ENCODE data around the gene TRPV3.
"Not testable (repeated sequence)": the region's sequence is repeated elsewhere in the genome, so short reads cannot be mapped to it uniquely, and the experiment has no call there.

TRPV3 gene

GRCh38 chr17:3557768-3558583 lies at the start of gene TRPV3:
TSS of gene TRPV3 (minus strand) at chr17:3557812. CDS start at chr17:3554850, 2,962 bp downstream.
- DNase-seq = no peak

GRCh38 chr17:3603870-3604259 lies 46.3 kb upstream of the TRPV3 start:
- no peak for DNase-seq

DNA sequence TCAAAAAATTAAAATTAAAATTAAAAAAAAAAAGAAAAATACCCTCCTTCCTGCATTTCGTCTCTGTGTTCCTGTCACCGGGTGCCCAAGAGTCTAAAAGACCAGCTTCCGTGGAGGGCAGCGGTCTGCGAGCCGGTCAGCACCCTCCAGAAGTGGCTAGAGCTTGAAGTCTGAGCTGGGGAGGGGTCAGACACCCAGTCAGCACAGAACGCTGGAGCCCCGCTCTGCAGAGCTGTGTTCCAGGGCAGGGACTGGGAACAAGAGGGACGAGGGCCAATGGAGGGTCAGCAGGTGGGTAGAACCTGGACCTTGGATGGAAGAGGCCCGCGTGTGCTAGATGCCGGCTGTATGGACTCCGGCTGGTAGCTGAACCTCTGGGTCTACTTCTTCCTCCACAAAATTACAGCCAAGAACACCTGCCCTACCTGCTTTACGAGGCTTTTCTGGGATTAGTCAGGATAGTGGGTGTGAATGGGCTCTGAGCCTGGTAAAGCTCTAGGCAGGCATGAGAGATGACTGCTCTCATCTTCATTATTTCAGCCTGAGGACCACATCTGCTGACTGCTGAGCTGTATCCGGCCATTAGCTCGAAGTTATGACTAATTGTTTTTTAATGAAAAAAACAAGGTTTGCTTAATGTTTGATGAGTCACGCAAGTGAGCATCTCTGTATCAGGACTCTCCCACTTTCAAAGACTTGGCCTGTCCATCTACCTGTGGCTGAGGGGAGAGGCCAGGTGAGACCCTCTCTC lies 45.7 kb upstream of the TRPV3 start:
- DNase-seq = no peak

GRCh38 chr17:3602499-3602898 lies 44.9 kb upstream of the TRPV3 start:
- DNase-seq = no peak

DNA sequence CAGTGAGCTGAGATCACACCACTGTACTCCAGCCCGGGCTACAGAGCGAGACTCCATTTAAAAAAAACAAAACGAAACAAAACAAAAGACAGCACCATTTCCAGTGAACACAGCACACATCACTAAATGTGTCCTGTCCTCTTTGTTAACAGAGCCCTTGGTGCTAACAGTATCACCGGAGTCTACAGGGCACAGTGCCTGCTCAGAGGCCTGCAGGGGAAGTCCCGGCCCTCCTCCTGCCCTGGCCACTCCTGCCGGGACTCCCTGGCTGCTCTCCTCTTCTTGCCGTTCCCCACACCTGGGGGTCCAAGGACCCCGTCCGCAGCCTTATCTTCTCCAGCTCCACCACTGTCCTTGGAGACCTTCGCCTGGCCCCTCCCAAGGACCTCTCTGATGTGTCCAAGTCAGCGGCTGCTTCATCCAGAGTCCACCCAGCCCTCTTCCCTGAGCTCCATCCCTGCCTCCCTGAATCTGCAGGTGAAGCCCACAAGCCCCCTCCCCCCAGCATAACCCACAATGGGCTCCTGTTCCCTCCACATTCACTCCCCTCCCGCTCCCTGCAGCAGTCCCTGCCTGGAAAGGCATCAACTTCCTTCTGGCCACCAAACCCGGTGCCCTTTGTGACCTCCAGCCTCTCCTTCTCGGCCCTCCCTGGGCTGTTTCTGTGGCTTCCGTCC lies 43.1 kb upstream of the TRPV3 start:
- DNase-seq = no peak

- DNase-seq = no peak
Observed at GRCh38 chr17:3598078-3598477, 40.5 kb upstream of the TRPV3 start.

GRCh38 chr17:3596804-3597464 lies 39.3 kb upstream of the TRPV3 start:
- no peak for DNase-seq

DNA sequence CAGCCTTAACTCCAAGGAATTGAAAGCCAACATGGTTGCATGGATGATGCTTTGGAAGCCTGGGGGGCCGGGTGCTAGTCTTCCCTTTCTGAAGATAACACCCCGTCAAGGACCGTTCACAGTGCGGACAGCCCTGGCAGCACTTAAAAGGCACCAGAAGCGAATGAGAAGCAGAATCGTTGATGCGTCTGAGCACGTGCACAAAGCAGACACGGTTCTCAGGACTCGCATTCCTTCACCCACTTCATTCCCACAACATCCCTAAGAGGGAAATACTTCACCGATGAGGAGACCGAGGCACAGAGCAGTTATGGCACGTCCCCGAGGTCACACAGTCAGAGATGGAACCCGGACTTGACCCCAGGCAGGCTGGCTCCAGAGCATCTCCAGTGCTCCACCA lies 37.4 kb upstream of the TRPV3 start:
- no peak for DNase-seq

DNA sequence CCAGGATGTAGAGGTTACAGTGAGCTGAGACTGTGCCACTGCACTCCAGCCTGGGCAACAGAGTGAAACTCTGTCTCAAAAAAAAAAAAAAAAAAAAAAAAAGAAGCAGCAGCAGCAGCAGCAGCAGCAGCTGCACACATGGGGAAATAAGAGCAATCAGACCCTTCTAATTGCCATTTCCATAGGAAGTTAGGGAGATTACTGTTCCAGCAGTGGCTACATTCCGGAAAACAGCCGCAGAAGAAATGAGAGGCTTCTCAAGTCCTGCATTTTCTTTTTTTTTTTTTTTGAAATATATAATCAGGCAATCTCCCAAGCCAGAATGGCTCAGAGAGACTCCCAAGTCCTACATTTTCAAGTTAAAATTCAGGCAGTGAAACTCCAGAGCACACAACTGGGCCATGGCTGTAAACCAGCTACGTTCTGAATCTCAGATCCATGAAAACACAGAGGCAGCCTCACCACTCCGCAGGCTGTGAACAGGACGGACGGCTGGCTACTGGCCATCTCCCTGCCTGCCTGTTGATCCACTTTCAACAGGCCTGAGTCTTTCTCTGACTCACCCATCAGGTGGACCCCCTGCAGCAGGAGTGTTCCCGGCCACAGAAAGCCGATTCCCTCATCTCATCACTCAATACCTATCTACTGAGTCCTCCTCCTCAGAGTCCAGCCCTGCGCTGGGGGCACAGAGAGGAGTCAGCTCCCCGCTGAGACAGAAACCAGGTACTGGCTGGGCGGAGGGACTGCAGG lies 36.6 kb upstream of the TRPV3 start:
- no peak for DNase-seq

DNA sequence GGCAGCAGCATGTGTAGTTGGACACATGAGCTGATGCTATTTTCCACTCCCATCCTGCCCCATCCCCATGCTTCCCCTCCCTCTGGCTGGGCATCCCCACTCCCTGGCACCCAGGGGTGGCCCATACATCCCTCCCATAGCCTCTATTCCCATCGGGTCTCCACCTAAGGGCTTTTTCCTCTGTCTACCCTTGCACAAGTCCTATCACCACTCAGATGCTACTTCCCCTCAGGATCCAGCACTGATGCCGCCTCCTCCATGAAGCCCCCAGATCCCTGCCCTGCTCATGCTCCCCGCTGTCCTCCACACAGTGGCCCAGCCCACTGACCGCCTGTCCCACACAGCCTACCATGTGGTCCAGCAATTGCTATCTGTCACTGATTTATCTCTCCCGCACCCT lies 35.8 kb upstream of the TRPV3 start:
- no peak for DNase-seq

DNA sequence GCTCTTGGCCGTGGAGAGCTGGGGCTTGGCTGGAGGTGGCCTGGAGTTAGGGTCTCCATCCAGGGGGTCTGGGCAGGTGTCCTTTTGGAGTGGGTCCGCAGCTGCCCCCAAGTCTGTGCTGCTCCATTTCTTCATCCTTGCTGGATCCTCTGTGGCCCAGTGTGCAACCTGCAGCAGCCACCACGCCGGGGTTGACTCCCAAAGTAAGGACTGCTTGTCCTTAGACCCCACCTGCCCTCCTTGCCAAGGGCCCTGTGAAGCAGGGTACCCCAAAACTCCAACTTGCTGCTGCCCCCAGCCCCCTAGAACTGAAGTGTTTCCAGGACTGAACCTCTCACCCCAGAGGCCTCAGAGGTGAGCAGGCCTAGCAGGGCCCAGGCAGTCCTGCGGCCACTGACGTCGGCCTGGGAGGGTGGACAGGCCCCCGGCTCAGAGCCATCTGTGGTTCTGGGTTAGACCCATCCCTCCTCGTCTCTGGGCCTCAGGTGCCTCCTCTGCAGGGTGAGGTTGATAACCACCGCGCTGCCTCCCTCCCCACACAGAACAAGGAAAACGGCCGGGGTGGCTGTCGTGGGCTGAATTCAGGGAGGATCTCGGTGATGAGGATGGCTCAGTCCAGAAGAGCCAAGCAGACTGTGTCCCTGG lies 34.7 kb upstream of the TRPV3 start:
- no peak for DNase-seq

- DNase-seq = no peak
Observed at GRCh38 chr17:3590768-3591167, 33.2 kb upstream of the TRPV3 start.

GRCh38 chr17:3590231-3590630 lies 32.6 kb upstream of the TRPV3 start:
- DNase-seq = no peak

DNA sequence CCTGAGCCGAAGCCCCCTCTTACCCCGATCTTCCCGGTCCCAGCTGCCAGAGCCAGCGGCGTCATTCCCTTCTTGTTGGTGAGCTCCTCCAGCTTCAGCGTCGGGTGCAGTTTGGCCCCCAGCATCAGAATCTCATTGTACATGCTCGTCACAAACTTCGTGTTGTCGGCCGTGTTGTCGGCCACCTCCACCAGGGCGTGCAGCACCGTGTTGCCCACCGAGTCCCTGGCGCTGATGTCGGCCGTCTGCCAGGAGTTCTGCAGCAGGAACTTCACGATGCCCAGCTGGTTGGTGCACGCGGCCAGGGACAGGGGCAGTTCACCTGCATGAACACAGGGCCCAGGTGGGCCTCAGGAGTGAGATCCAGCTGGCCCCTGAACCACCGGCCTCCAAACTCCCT lies 32.2 kb upstream of the TRPV3 start:
- DNase-seq = no peak

DNA sequence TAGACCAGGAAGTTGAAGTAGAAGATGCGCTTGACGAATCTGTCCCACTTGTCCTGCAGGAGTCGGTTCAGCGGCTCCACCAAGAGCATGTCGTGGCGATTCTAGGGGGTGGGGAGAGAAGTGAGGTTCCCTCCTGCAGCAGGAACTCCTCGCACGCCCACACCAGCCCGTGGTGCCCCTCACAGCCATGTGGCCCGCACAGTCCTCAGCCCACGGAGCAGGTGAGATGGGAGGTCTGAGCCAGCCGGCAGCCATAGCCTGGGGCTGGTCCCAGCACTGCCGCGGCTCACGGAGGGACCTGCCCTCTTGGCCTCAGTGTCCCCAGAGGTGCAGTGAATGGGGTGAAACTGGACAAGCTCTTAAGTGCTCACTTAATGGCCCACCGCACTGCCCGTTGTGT lies 28.2 kb upstream of the TRPV3 start:
- DNase-seq = no peak

GRCh38 chr17:3583456-3583855 lies 25.8 kb upstream of the TRPV3 start:
- DNase-seq = no peak

GRCh38 chr17:3582915-3583314 lies 25.3 kb upstream of the TRPV3 start:
- DNase-seq = no peak

DNA sequence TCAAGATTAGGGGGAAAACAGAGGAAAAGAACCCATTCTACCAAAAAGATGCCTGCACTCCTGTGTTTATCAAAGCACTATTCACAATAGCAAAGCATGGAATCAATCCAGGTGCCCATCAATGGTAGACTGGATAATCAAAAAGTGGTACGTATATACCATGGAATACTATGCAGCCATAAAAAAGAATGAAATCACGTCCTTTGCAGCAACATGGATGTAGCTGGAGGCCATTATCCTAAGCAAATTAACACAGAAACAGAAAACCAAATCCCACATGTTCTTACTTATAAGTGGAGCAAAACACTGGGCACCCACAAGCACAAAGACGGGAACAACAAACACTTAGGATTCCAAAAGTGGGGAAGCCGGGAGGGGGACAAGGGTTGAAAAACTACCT lies 21.1 kb upstream of the TRPV3 start:
- DNase-seq = not testable (repeated sequence)

DNA sequence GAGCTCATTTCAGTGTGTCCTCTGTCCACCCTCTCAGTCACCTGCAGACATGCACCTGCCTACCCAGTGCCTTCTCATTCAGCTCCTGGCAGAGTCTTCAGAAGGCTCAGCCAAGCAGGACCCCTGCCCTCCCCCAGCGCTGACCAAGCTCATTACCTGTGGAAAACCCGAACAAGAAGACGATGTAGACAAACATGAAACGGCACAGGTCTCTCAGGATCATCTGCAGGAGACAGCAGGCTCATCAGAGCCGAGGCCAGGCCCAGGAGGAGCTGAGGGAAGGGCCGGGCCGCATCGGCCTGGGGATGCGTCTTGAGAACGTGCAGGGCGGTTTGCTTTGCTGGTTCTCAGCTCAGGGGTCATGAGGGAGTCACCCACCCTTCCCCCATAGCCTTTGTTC lies 19.4 kb upstream of the TRPV3 start:
- DNase-seq = no peak

- no peak for DNase-seq
Observed at GRCh38 chr17:3575511-3575910, 17.9 kb upstream of the TRPV3 start.

DNA sequence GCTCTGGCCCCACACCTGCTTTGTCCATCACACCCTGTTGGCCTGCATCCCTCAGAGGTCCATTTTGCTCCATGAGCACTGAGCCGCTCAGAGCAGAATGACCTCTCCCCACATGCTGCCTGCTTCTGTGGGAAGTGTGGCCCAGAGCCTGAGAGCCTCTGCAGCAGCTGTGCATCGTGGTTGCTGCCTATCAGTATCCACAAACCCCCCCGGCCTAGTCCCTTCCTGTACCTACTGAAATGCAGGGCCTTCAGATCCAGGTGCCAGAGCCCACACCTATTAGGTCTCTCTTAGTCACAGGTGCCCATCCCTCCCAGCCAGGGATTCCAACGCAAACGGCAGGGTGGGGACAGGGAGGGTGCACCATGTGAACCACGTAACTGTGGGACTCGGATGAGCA lies 16.6 kb upstream of the TRPV3 start:
- DNase-seq = no peak

Data from NCI-H1105 treated with DMSO at 0.1 percent for 48 hours (cell line).